ENCODE results near the gene PTMS. TPM values are rescaled to one million over a fixed set of nuclear protein-coding genes. Genes with fewer than 3 reads are reported as not detected.

Gene PTMS
- total RNA-seq, 1 donor from 2014 or later: 320 TPM

DNA sequence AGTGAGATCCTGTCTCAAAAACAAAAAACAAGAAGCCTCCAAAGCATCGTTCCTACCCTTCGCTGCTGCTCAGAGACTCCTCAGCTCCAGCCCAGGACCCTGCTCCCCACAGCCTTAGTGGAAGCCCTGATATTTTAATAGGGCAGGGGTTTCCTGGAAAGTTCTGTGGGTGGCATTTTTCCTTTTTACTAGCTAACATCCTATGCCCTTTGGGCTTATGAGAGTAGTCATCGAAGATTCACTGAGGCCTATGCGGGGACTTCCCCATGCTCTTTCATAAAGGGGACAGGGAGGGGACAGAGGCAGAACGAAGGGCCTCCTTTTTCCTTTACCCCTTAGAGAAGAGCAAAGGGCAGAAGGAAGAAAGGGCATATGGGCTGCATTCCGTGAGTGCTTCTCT is 14.4 kb downstream of the PTMS start:
- peaks cover 28% of the 10 kb centered on the region for H3K27me3 Mint-ChIP-seq (ENCODE audit: low read depth)
- H3K9me3 Mint-ChIP-seq: no peaks in the 10 kb centered on the region
- DNase-seq (ENCODE audit: low spot score in 2 of 2, unreplicated experiment in 2 of 2): no peak
- peaks cover 13% of the 10 kb centered on the region for H3K4me1 Mint-ChIP-seq
- TF ChIP-seq, protein P1, sequence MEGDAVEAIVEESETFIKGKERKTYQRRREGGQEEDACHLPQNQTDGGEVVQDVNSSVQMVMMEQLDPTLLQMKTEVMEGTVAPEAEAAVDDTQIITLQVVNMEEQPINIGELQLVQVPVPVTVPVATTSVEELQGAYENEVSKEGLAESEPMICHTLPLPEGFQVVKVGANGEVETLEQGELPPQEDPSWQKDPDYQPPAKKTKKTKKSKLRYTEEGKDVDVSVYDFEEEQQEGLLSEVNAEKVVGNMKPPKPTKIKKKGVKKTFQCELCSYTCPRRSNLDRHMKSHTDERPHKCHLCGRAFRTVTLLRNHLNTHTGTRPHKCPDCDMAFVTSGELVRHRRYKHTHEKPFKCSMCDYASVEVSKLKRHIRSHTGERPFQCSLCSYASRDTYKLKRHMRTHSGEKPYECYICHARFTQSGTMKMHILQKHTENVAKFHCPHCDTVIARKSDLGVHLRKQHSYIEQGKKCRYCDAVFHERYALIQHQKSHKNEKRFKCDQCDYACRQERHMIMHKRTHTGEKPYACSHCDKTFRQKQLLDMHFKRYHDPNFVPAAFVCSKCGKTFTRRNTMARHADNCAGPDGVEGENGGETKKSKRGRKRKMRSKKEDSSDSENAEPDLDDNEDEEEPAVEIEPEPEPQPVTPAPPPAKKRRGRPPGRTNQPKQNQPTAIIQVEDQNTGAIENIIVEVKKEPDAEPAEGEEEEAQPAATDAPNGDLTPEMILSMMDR (IDR thresholded peaks at IDR 0.05; ENCODE audit: unreplicated experiment): no peak
- H3K4me3 Mint-ChIP-seq: no peak overlapping the region
- no peak overlapping the region for H3K27ac Mint-ChIP-seq
- peaks cover 3% of the 10 kb centered on the region for H3K36me3 Mint-ChIP-seq

- peaks cover 21% of the 10 kb centered on the region for H3K4me1 Mint-ChIP-seq
- H3K4me3 Mint-ChIP-seq: no peak overlapping the region
These were observed 16.0 kb downstream of the PTMS start for GRCh38 chr12:6782119-6782518.

GRCh38 chr12:6782850-6783566 is 16.8 kb downstream of the PTMS start:
- TF ChIP-seq, protein P1 (IDR thresholded peaks at IDR 0.05; ENCODE audit: unreplicated experiment): no peak
- Mint-ChIP-seq H3K36me3 (no peaks in the 10 kb centered on the region), H3K4me1 (peaks cover 20% of the 10 kb centered on the region), H3K27ac (no peak overlapping the region), H3K27me3 (ENCODE audit: low read depth) (peaks cover 9% of the 10 kb centered on the region), H3K4me3 (no peak overlapping the region), H3K9me3 (no peaks in the 10 kb centered on the region)
- DNase-seq (ENCODE audit: low spot score in 2 of 2, unreplicated experiment in 2 of 2): no peak

More at GRCh38 chr12:6782119-6782518, 16.0 kb downstream of the PTMS start:
- no peak for DNase-seq (ENCODE audit: low spot score in 2 of 2, unreplicated experiment in 2 of 2)
- TF ChIP-seq, protein P1 (IDR thresholded peaks at IDR 0.05; ENCODE audit: unreplicated experiment): no peak
- Mint-ChIP-seq H3K36me3 (no peaks in the 10 kb centered on the region), H3K27me3 (ENCODE audit: low read depth) (peaks cover 17% of the 10 kb centered on the region), H3K9me3 (no peaks in the 10 kb centered on the region), H3K27ac (no peak overlapping the region)

- H3K4me1 Mint-ChIP-seq: peaks cover 12% of the 10 kb centered on the region
- no peak overlapping the region for H3K27ac Mint-ChIP-seq
- no peak for DNase-seq (ENCODE audit: low spot score in 2 of 2, unreplicated experiment in 2 of 2)
- no peak overlapping the region for H3K4me3 Mint-ChIP-seq
- TF ChIP-seq, protein P1 (IDR thresholded peaks at IDR 0.05; ENCODE audit: unreplicated experiment): no peak
- no peaks in the 10 kb centered on the region for H3K36me3 Mint-ChIP-seq
- H3K9me3 Mint-ChIP-seq: no peaks in the 10 kb centered on the region
- peaks cover under 1% of the 10 kb centered on the region for H3K27me3 Mint-ChIP-seq (ENCODE audit: low read depth)
These were observed 17.7 kb downstream of the PTMS start for GRCh38 chr12:6783828-6784227.

GRCh38 chr12:6784296-6784695 is 18.1 kb downstream of the PTMS start:
- H3K36me3 Mint-ChIP-seq: no peaks in the 10 kb centered on the region
- DNase-seq (ENCODE audit: low spot score in 2 of 2, unreplicated experiment in 2 of 2): no peak
- H3K9me3 Mint-ChIP-seq: no peaks in the 10 kb centered on the region
- TF ChIP-seq, protein P1 (IDR thresholded peaks at IDR 0.05; ENCODE audit: unreplicated experiment): no peak
- H3K4me1 Mint-ChIP-seq: peaks cover 11% of the 10 kb centered on the region
- H3K27me3 Mint-ChIP-seq (ENCODE audit: low read depth): no peaks in the 10 kb centered on the region
- H3K27ac Mint-ChIP-seq: no peak overlapping the region
- no peak overlapping the region for H3K4me3 Mint-ChIP-seq
